Neutrophil (primary cell): Measurements from ENCODE around the gene MEX3B.

Experiments
- H3K27ac ChIP-seq: fragments of 200-600 bp; sonication (generic); 2 replicates; pipeline ENCODE4 v1.5.1; 2016; ENCODE audit warnings: mild to moderate bottlenecking, moderate library complexity
- H3K27me3 ChIP-seq: fragments of 200-600 bp; sonication (generic); 2 replicates; pipeline ENCODE4 v1.6.0; 2016; ENCODE audit warnings: mild to moderate bottlenecking
- H3K36me3 ChIP-seq: fragments of 200-600 bp; sonication (generic); 2 replicates; pipeline ENCODE4 v1.5.1; 2017
- H3K4me1 ChIP-seq, 2 experiments: fragments of 200-600 bp in 1 of 2; sonication (generic) in 1 of 2; 1 replicate in 1 of 2; 2 replicates in 1 of 2; pipeline versions ENCODE4 v1.5.1 to v1.6.1; 2013 to 2016; ENCODE audit warnings: low read depth in 1 of 2, low read length in 1 of 2, mild to moderate bottlenecking in 1 of 2, moderate library complexity in 1 of 2; ENCODE audit not compliant: control insufficient read depth in 1 of 2, insufficient read depth in 1 of 2
- H3K4me3 ChIP-seq, 2 experiments: fragments of 200-600 bp in 1 of 2; sonication (generic) in 1 of 2; 1 replicate in 1 of 2; 2 replicates in 1 of 2; pipeline ENCODE4 v1.5.1; 2013 to 2016; ENCODE audit warnings: low read depth in 1 of 2, low read length in 1 of 2, mild to moderate bottlenecking in 1 of 2, moderate library complexity in 1 of 2
- H3K9me3 ChIP-seq: fragments of 200-600 bp; sonication (generic); 2 replicates; pipeline ENCODE4 v1.5.1; 2016
- TF ChIP-seq, protein P1 (sequence below): fragments of 200-600 bp; sonication (generic); IDR thresholded peaks from 2 replicates; pipeline ENCODE4 v1.5.1; 2016; ENCODE audit warnings: antibody characterized with exemption

MEX3B gene

DNA sequence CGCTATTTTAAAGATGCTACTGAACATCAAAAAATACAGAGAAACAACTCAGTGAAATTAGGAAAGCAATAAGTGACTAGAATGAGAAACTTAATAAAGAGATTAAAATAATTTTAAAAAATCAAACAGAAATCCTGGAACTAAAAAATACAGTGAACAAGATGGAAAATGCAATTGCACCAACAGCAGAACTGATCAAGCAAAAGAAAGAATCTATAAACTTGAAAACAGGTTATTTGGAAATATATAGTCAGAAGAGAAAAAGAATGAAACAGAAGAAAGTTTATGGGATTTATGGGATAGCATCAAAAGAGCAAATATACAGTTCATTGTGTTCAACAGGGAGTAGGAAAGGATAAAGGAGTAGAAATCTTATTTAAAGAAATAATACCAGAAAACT, 53.3 kb downstream of the MEX3B start:
- Histone ChIP-seq H3K4me1 (no peaks in the 10 kb centered on the region), H3K4me3 (no peak overlapping the region), H3K27ac (no peak overlapping the region), H3K27me3 (no peaks in the 10 kb centered on the region), H3K9me3 (no peaks in the 10 kb centered on the region), H3K36me3 (no peaks in the 10 kb centered on the region)
- TF ChIP-seq, protein P1, sequence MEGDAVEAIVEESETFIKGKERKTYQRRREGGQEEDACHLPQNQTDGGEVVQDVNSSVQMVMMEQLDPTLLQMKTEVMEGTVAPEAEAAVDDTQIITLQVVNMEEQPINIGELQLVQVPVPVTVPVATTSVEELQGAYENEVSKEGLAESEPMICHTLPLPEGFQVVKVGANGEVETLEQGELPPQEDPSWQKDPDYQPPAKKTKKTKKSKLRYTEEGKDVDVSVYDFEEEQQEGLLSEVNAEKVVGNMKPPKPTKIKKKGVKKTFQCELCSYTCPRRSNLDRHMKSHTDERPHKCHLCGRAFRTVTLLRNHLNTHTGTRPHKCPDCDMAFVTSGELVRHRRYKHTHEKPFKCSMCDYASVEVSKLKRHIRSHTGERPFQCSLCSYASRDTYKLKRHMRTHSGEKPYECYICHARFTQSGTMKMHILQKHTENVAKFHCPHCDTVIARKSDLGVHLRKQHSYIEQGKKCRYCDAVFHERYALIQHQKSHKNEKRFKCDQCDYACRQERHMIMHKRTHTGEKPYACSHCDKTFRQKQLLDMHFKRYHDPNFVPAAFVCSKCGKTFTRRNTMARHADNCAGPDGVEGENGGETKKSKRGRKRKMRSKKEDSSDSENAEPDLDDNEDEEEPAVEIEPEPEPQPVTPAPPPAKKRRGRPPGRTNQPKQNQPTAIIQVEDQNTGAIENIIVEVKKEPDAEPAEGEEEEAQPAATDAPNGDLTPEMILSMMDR, result no peak
